CD8-positive, alpha-beta memory T cell (primary cell): ENCODE measurements around the gene S100A8. TPM values are rescaled to one million over a fixed set of nuclear protein-coding genes. Genes with fewer than 3 reads are reported as not detected.
A peak's percentile ranks its signal among the peaks of the same experiment; 100 is the strongest.

Experiments
- CTCF ChIA-PET: fragments of 350-600 bp; sonication (Branson Sonifier 250); formaldehyde crosslinking; loops from one replicate; lab custom pipeline; 2021; ENCODE audit warnings: antibody characterized with exemption; lab: Charles Lee
- POLR2A ChIA-PET: fragments of 350-600 bp; sonication (Branson Sonifier 250); formaldehyde crosslinking; loops from one replicate; lab custom pipeline; 2021; ENCODE audit warnings: antibody characterized with exemption; lab: Charles Lee
- DNase-seq, 5 donors: peaks; one replicate each; pipeline versions ENCODE4 v3.0.0 to v3.0.0-alpha.2; 2020 to 2022; ENCODE audit warnings: mixed read lengths in 1 of 5
- H3K27ac ChIP-seq: one replicate; pipeline ENCODE4 v1.7.0; 2013; ENCODE audit warnings: low read depth, mild to moderate bottlenecking, low read length, moderate library complexity
- H3K27me3 ChIP-seq: 2 replicates; pipeline ENCODE4 v1.7.0; 2013; ENCODE audit warnings: low read length, mild to moderate bottlenecking; ENCODE audit not compliant: insufficient read depth, poor library complexity, severe bottlenecking
- H3K36me3 ChIP-seq: 2 replicates; pipeline ENCODE4 v1.7.0; 2013; ENCODE audit warnings: mild to moderate bottlenecking, low read length, moderate library complexity; ENCODE audit not compliant: insufficient read depth
- H3K4me1 ChIP-seq: 2 replicates; pipeline ENCODE4 v1.7.0; 2013; ENCODE audit warnings: mild to moderate bottlenecking, low read length, moderate library complexity; ENCODE audit not compliant: insufficient read depth
- H3K4me3 ChIP-seq: 2 replicates; pipeline ENCODE4 v1.7.0; 2013; ENCODE audit warnings: mild to moderate bottlenecking, low read length
- H3K9me3 ChIP-seq: 2 replicates; pipeline ENCODE4 v1.7.0; 2013; ENCODE audit warnings: mild to moderate bottlenecking, low read length
- H3K27ac Mint-ChIP-seq, 8 donors: one replicate each; pipeline ENCODE4 v1.8.0; 2020 to 2021; ENCODE audit warnings: mixed read lengths in 8 of 8, mild to moderate bottlenecking in 6 of 8, inconsistent platforms in 3 of 8, moderate library complexity in 3 of 8
- H3K27me3 Mint-ChIP-seq, 2 donors: one replicate each; pipeline ENCODE4 v1.8.0; 2020 to 2021; ENCODE audit warnings: mixed read lengths in 2 of 2, mild to moderate bottlenecking in 1 of 2, moderate library complexity in 1 of 2
- H3K36me3 Mint-ChIP-seq, 3 donors: one replicate each; pipeline ENCODE4 v1.8.0; 2020 to 2021; ENCODE audit warnings: mixed read lengths in 3 of 3, inconsistent platforms in 1 of 3, mild to moderate bottlenecking in 1 of 3
- H3K4me1 Mint-ChIP-seq, 3 donors: one replicate each; pipeline ENCODE4 v1.8.0; 2020 to 2021; ENCODE audit warnings: mixed read lengths in 3 of 3, inconsistent platforms in 1 of 3, mild to moderate bottlenecking in 1 of 3
- H3K4me3 Mint-ChIP-seq, 7 donors: one replicate each; pipeline ENCODE4 v1.8.0; 2020 to 2021; ENCODE audit warnings: mixed read lengths in 7 of 7, mild to moderate bottlenecking in 6 of 7, moderate library complexity in 4 of 7, inconsistent platforms in 2 of 7
- H3K9me3 Mint-ChIP-seq, 5 donors: one replicate each; pipeline ENCODE4 v1.8.0; 2020 to 2022; ENCODE audit warnings: mixed read lengths in 5 of 5, mild to moderate bottlenecking in 3 of 5, moderate library complexity in 2 of 5, inconsistent platforms in 1 of 5
- polyA plus RNA-seq: library from polyadenylated mRNA; unstranded; fragments of 300-500 nt; fragmentation: Illumina TruSeq; gene quantifications from one replicate; pipeline ENCODE4 v1.2.3, GENCODE V29; 2021
- total RNA-seq, 2 experiments: library from RNA; stranded (reverse); gene quantifications; one replicate each; pipeline ENCODE4 v1.2.3, GENCODE V29; 2021

S100A8 gene
- total and polyA plus RNA-seq, 3 experiments from 2014 or later, result not detected

DNA sequence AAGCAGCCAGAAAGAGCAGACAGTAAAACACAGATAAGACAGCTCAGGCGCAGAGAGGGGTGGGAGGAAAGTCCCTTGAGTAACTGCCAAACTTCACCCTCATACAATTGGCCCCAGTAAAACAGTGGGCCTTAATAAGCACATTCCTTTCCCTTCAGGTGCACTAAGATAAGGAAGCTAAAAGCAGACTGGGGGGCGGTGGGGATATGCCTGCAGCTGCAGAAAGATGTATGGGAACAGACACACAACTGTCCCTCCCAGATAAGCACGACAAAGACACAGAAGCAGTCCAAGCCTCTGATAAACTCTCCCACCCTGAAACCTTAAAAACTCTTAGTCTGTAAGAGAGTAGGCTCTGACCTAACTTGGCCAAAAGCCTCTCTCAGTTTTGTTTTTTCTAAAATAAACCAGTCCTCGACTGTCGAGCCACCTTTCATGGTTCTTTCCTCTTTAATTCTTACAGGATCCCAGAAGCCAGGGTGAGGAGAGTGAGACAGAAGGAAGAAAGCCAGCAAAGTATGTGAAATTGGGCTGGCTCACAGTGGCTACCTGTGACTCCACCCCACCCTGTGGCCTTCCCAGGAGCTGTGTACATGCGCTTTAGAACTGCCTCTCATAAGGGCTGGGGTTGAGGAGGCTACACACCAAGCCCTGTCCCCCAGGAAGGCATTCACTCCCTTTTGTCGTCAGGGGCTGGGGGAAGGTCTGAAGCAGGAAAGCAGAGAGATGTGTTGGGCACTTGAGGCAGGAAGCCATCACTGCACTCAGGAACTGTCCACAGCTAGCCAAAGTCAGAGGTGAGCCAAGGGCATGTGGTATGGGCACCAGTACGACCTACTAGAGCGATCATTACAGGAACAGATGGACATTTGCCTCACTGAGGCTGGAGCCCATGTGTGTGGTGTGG lies 46.8 kb downstream of the S100A8 start:
- no peaks in the 10 kb centered on the region for H3K36me3 Mint-ChIP-seq
- no peak overlapping the region for H3K27ac Mint-ChIP-seq
- no peaks in the 10 kb centered on the region for H3K27me3 ChIP-seq
- H3K4me1 Mint-ChIP-seq, result peaks cover 30 to 55% (median 35%) of the 10 kb centered on the region in 3 donors
- no peak overlapping the region for H3K4me3 ChIP-seq
- H3K27ac ChIP-seq, result peak overlapping the region; percentile 62
- peak overlapping the region in 1 of 7 donors; percentile 49 for H3K4me3 Mint-ChIP-seq
- H3K36me3 ChIP-seq, result no peaks in the 10 kb centered on the region
- CTCF ChIA-PET, result interaction anchor here (1.7 kb wide), 1 partner anchor 9 kb away, joined by 7 read pairs; no protein-coding TSS in a partner anchor
- POLR2A ChIA-PET, result no interaction called here
- H3K9me3 Mint-ChIP-seq, result no peaks in the 10 kb centered on the region
- no peaks in the 10 kb centered on the region for H3K9me3 ChIP-seq
- peaks cover 26 to 56% of the 10 kb centered on the region in 2 donors for H3K27me3 Mint-ChIP-seq
- peaks cover 48% of the 10 kb centered on the region for H3K4me1 ChIP-seq
- DNase-seq, result no peak

DNA sequence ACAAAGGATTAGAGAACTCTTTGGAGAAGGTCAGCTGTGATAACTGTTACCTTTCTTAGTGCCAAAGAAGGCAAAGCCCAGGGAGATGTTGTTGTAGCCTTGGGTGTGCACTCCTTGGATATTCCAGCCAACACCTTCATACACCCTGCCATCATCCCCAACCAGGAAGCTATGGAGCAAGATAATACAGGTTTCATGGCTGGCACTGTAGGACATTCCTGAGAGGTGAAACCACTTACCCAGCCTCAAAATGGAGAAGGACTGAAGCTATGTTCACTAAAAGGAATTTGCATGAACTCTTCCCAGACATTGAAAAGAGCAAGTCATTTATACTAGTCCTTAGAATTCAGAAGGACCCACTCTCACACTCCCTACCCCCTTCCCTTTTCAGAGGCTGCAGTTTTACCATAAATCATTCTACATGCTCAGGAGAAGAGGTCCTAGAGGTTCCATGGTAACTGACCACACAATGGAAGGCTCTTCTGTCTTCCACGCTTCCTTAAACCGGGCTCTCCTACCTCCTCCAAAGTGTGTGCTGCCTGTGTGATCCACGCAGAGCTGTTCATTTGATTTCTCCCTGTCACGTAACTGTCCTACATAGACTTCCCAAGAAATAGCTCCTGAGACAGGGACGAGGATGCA lies 47.7 kb downstream of the S100A8 start:
- ChIA-PET POLR2A (interaction anchor here (0.7 kb wide), 1 partner anchor 225 kb away, joined by 7 read pairs; no protein-coding TSS in a partner anchor), CTCF (interaction anchor here (1.7 kb wide), 1 partner anchor 9 kb away, joined by 7 read pairs; no protein-coding TSS in a partner anchor)
- no peaks in the 10 kb centered on the region for H3K9me3 Mint-ChIP-seq
- H3K27me3 Mint-ChIP-seq, result peaks cover 24 to 60% of the 10 kb centered on the region in 2 donors
- Histone ChIP-seq H3K9me3 (no peaks in the 10 kb centered on the region), H3K4me1 (peaks cover 48% of the 10 kb centered on the region), H3K4me3 (no peak overlapping the region), H3K36me3 (no peaks in the 10 kb centered on the region), H3K27me3 (no peaks in the 10 kb centered on the region), H3K27ac (peak overlapping the region; percentile 47)
- no peak overlapping the region for H3K27ac Mint-ChIP-seq
- H3K4me3 Mint-ChIP-seq, result no peak overlapping the region
- peaks cover 31 to 62% (median 36%) of the 10 kb centered on the region in 3 donors for H3K4me1 Mint-ChIP-seq
- H3K36me3 Mint-ChIP-seq, result no peaks in the 10 kb centered on the region
- no peak for DNase-seq

DNA sequence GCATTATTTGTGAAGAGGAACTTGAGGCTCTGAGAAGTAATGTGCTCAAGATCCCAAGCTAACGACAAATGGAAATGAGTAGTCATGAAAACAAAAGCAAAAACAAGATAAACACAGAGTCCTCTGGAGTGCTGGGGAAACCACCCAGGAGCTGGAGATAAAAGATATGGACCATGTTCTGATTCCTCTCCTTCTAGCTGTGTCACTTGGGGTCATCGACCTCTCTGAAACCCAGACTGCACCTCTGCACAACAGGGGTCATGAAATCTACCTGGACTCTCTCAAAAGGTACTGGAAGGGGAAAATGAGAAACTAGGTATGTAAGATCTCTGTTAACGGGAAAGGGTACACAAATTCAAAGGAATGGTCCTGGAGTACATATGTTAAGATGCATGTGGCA lies 48.7 kb downstream of the S100A8 start:
- Mint-ChIP-seq H3K4me3 (no peak overlapping the region), H3K36me3 (no peaks in the 10 kb centered on the region), H3K9me3 (no peaks in the 10 kb centered on the region), H3K4me1 (peaks cover 31 to 62% (median 36%) of the 10 kb centered on the region in 3 donors), H3K27me3 (peaks cover 18 to 57% of the 10 kb centered on the region in 2 donors), H3K27ac (no peak overlapping the region)
- no peak for DNase-seq
- H3K27me3 ChIP-seq, result no peaks in the 10 kb centered on the region
- POLR2A ChIA-PET, result no interaction called here
- no peaks in the 10 kb centered on the region for H3K36me3 ChIP-seq
- CTCF ChIA-PET, result no interaction called here
- H3K4me3 ChIP-seq, result no peak overlapping the region
- H3K9me3 ChIP-seq, result no peaks in the 10 kb centered on the region
- H3K27ac ChIP-seq, result no peak overlapping the region
- peaks cover 48% of the 10 kb centered on the region for H3K4me1 ChIP-seq

DNA sequence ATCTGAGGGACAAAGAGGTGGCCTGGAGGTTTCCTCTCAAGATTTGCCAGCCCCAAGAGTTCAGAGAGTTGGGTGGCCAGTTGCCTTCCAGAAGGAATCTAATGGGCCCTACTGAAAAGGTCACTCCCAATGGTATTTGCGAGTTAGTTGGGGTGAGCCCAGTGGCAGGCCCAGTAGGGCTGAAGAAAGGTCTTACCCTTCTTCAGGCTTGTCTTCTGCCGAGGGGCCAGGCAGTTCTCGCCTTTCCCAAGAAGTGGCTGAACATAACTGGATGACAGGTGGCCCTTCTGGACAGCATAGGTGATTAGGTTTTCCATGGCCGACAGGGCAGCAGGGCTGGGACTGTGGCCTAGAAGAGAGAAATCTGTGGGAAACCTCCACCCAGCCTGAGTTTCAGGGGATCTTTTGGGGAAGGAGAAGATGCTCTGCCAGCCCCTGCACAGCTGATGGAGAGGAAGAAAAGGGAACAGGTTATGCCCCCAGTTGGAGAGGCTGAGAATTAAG lies 49.4 kb downstream of the S100A8 start:
- no peak for DNase-seq
- H3K27me3 ChIP-seq, result no peaks in the 10 kb centered on the region
- H3K4me1 ChIP-seq, result peaks cover 47% of the 10 kb centered on the region
- POLR2A ChIA-PET, result no interaction called here
- H3K36me3 ChIP-seq, result no peaks in the 10 kb centered on the region
- H3K9me3 ChIP-seq, result no peaks in the 10 kb centered on the region
- H3K27me3 Mint-ChIP-seq, result peaks cover 17 to 54% of the 10 kb centered on the region in 2 donors
- H3K27ac Mint-ChIP-seq, result no peak overlapping the region
- peaks cover 29 to 58% (median 33%) of the 10 kb centered on the region in 3 donors for H3K4me1 Mint-ChIP-seq
- H3K9me3 Mint-ChIP-seq, result no peaks in the 10 kb centered on the region
- no peak overlapping the region for H3K4me3 Mint-ChIP-seq
- no peaks in the 10 kb centered on the region for H3K36me3 Mint-ChIP-seq
- no peak overlapping the region for H3K27ac ChIP-seq
- H3K4me3 ChIP-seq, result no peak overlapping the region
- CTCF ChIA-PET, result no interaction called here

DNA sequence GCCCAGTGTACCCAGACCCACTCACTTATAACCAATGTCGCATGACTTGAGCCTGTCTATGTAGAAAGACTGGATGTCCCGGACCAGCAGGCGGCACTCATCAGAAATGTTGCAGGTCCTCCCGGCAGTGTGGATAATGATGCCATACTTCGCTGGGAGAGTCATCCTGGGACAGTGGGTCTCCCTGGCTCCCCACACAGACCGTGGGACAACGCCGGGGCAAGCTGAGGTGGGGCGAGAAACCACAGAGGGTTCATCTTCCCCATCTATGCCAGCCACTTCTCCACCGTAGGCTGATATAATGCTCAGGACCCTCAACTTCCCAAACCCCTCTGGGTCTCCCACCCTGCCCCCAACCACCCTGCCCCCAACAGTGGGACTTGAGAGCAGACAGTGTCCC lies 50.5 kb downstream of the S100A8 start:
- POLR2A ChIA-PET, result no interaction called here
- H3K27ac Mint-ChIP-seq, result no peak overlapping the region
- Histone ChIP-seq H3K36me3 (no peaks in the 10 kb centered on the region), H3K4me1 (peaks cover 36% of the 10 kb centered on the region), H3K27ac (no peak overlapping the region), H3K27me3 (no peaks in the 10 kb centered on the region), H3K4me3 (no peak overlapping the region), H3K9me3 (no peaks in the 10 kb centered on the region)
- H3K4me1 Mint-ChIP-seq, result peaks cover 18 to 46% (median 22%) of the 10 kb centered on the region in 3 donors
- H3K9me3 Mint-ChIP-seq, result no peaks in the 10 kb centered on the region
- no peak for DNase-seq
- CTCF ChIA-PET, result no interaction called here
- no peak overlapping the region for H3K4me3 Mint-ChIP-seq
- no peaks in the 10 kb centered on the region for H3K36me3 Mint-ChIP-seq
- peaks cover 17 to 42% of the 10 kb centered on the region in 2 donors for H3K27me3 Mint-ChIP-seq

Other genes starting within 250 kb of the S100A8 start
- not detected for gene SPRR2G, start 240.2 kb downstream of the S100A8 start, total RNA-seq
- gene SPRR2G, start 240.2 kb downstream of the S100A8 start, polyA plus RNA-seq, result not detected
- not detected for gene LELP1, start 187.6 kb downstream of the S100A8 start, total RNA-seq
- not detected for gene LELP1, start 187.6 kb downstream of the S100A8 start, polyA plus RNA-seq
- not detected for gene PRR9, start 173.5 kb downstream of the S100A8 start, total RNA-seq
- not detected for gene PRR9, start 173.5 kb downstream of the S100A8 start, polyA plus RNA-seq
- gene LORICRIN, start 131.4 kb downstream of the S100A8 start, total RNA-seq, result not detected
- gene LORICRIN, start 131.4 kb downstream of the S100A8 start, polyA plus RNA-seq, result not detected
- gene PGLYRP3, start 78.1 kb downstream of the S100A8 start, total RNA-seq, result not detected
- not detected for gene PGLYRP3, start 78.1 kb downstream of the S100A8 start, polyA plus RNA-seq
- not detected for gene PGLYRP4, start 42.2 kb downstream of the S100A8 start, total RNA-seq
- not detected for gene PGLYRP4, start 42.2 kb downstream of the S100A8 start, polyA plus RNA-seq
- gene S100A9, start 33.2 kb downstream of the S100A8 start, total RNA-seq, result 1 to 10 TPM; 1.6 to 2.3 TPM
- 4.7 TPM for gene S100A9, start 33.2 kb downstream of the S100A8 start, polyA plus RNA-seq
- not detected for gene S100A12, start 15.5 kb downstream of the S100A8 start, total RNA-seq
- gene S100A12, start 15.5 kb downstream of the S100A8 start, polyA plus RNA-seq, result not detected
- not detected for gene S100A7A, start 25.4 kb upstream of the S100A8 start, total RNA-seq
- gene S100A7A, start 25.4 kb upstream of the S100A8 start, polyA plus RNA-seq, result not detected
- gene S100A7, start 69.6 kb upstream of the S100A8 start, total RNA-seq, result not detected
- gene S100A7, start 69.6 kb upstream of the S100A8 start, polyA plus RNA-seq, result not detected
- gene S100A6, start 144.9 kb upstream of the S100A8 start, total RNA-seq, result 100 to 1,000 TPM; 244 to 254 TPM
- gene S100A6, start 144.9 kb upstream of the S100A8 start, polyA plus RNA-seq, result 892 TPM
- gene S100A5, start 149.9 kb upstream of the S100A8 start, total RNA-seq, result 1 to 10 TPM in 1 of 2 experiments, under 1 TPM in 1; 0.61 to 1.5 TPM
- 1.6 TPM for gene S100A5, start 149.9 kb upstream of the S100A8 start, polyA plus RNA-seq
- 100 to 1,000 TPM; 125 to 132 TPM for gene S100A4, start 154.7 kb upstream of the S100A8 start, total RNA-seq
- gene S100A4, start 154.7 kb upstream of the S100A8 start, polyA plus RNA-seq, result 2,575 TPM
- not detected for gene S100A3, start 158.2 kb upstream of the S100A8 start, total RNA-seq
- gene S100A3, start 158.2 kb upstream of the S100A8 start, polyA plus RNA-seq, result not detected
- 1 to 10 TPM in 1 of 2 experiments, under 1 TPM in 1; 0.81 to 1.1 TPM for gene S100A2, start 174.8 kb upstream of the S100A8 start, total RNA-seq
- gene S100A2, start 174.8 kb upstream of the S100A8 start, polyA plus RNA-seq, result 0.72 TPM
- gene S100A16, start 222.1 kb upstream of the S100A8 start, total RNA-seq, result not detected
- gene S100A16, start 222.1 kb upstream of the S100A8 start, polyA plus RNA-seq, result not detected
- gene S100A14, start 225.3 kb upstream of the S100A8 start, total RNA-seq, result not detected
- not detected for gene S100A14, start 225.3 kb upstream of the S100A8 start, polyA plus RNA-seq
- gene S100A13, start 236.4 kb upstream of the S100A8 start, total RNA-seq, result 1 to 10 TPM; 5.5 to 7.6 TPM
- gene S100A13, start 236.4 kb upstream of the S100A8 start, polyA plus RNA-seq, result 1.3 TPM
- gene S100A1, start 237.4 kb upstream of the S100A8 start, total RNA-seq, result not detected
- gene S100A1, start 237.4 kb upstream of the S100A8 start, polyA plus RNA-seq, result 0.07 TPM
- gene CHTOP, start 243.0 kb upstream of the S100A8 start, total RNA-seq, result 10 to 100 TPM; 95.9 to 98.9 TPM
- 70.2 TPM for gene CHTOP, start 243.0 kb upstream of the S100A8 start, polyA plus RNA-seq